OCI-LY1 (cell line): ENCODE measurements around the gene AGAP2.

ENCODE experiments used
- H2AFZ ChIP-seq: fragments of 200-600 bp; sonication (generic), shearing (Covaris generic); 2 replicates; pipeline ENCODE4 v1.6.0; 2014; ENCODE audit warnings: antibody characterized with exemption, mild to moderate bottlenecking, low read length
- H3F3A ChIP-seq: fragments of 200-600 bp; sonication (generic), shearing (Covaris generic); 2 replicates; pipeline ENCODE4 v1.6.0; 2014; ENCODE audit warnings: mild to moderate bottlenecking, antibody characterized with exemption, low read length, moderate library complexity; ENCODE audit not compliant: insufficient read depth
- H3K27ac ChIP-seq: fragments of 200-600 bp; sonication (generic); 2 replicates; pipeline ENCODE4 v1.5.1; 2014; ENCODE audit warnings: low read length, mixed run types, mild to moderate bottlenecking, low read depth; ENCODE audit not compliant: poor library complexity, severe bottlenecking
- H3K27me3 ChIP-seq: fragments of 200-600 bp; sonication (generic); 2 replicates; pipeline ENCODE4 v1.6.0; 2014; ENCODE audit warnings: antibody characterized with exemption, mild to moderate bottlenecking, low read length, moderate library complexity; ENCODE audit not compliant: insufficient read depth
- H3K36me3 ChIP-seq: fragments of 200-600 bp; sonication (generic); 2 replicates; pipeline ENCODE4 v1.6.1; 2014; ENCODE audit warnings: mild to moderate bottlenecking, antibody characterized with exemption, low read length, moderate library complexity, mixed read lengths; ENCODE audit not compliant: insufficient read depth
- H3K4me1 ChIP-seq: fragments of 200-600 bp; sonication (generic); 2 replicates; pipeline ENCODE4 v1.5.1; 2014; ENCODE audit warnings: mild to moderate bottlenecking, low read length, moderate library complexity; ENCODE audit not compliant: insufficient read depth, severe bottlenecking
- H3K4me2 ChIP-seq: fragments of 200-600 bp; sonication (generic), shearing (Covaris generic); 2 replicates; pipeline ENCODE4 v1.6.1; 2014; ENCODE audit warnings: low read length
- H3K4me3 ChIP-seq: fragments of 200-600 bp; sonication (generic); 2 replicates; pipeline ENCODE4 v1.5.1; 2014; ENCODE audit warnings: low read length, low read depth, mild to moderate bottlenecking, mixed read lengths; ENCODE audit not compliant: poor library complexity, severe bottlenecking
- H3K79me2 ChIP-seq: fragments of 200-600 bp; shearing (Covaris generic); 2 replicates; pipeline ENCODE4 v1.6.1; 2016; ENCODE audit warnings: mixed run types, low read length, mixed read lengths; ENCODE audit not compliant: insufficient read depth
- H3K9ac ChIP-seq: fragments of 200-600 bp; sonication (generic), shearing (Covaris generic); 2 replicates; pipeline ENCODE4 v1.6.1; 2014; ENCODE audit warnings: mild to moderate bottlenecking, low read length, mixed read lengths
- H3K9me2 ChIP-seq: fragments of 200-600 bp; sonication (generic), shearing (Covaris generic); 2 replicates; pipeline ENCODE4 v1.6.1; 2014; ENCODE audit warnings: low read depth, mild to moderate bottlenecking, low read length, mixed read lengths
- H3K9me3 ChIP-seq: fragments of 200-600 bp; shearing (Covaris generic); 2 replicates; pipeline ENCODE4 v1.6.1; 2014; ENCODE audit warnings: low read length, mixed read lengths
- H4K20me1 ChIP-seq: fragments of 200-600 bp; sonication (generic), shearing (Covaris generic); 2 replicates; pipeline ENCODE4 v1.6.0; 2016; ENCODE audit warnings: mild to moderate bottlenecking, low read length; ENCODE audit not compliant: insufficient read depth
- CTCF ChIP-seq: fragments of 200-600 bp; sonication (generic), shearing (Covaris generic); IDR thresholded peaks from 2 replicates; pipeline ENCODE4 v1.5.1; 2017; ENCODE audit warnings: mild to moderate bottlenecking, antibody characterized with exemption, low read length, moderate library complexity, mixed read lengths
- EZH2 ChIP-seq: fragments of 200-600 bp; sonication (generic), shearing (Covaris generic); IDR thresholded peaks from 2 replicates; pipeline ENCODE4 v1.8.0; 2017; ENCODE audit warnings: borderline replicate concordance, mixed run types, mild to moderate bottlenecking, antibody characterized with exemption, low read length, moderate library complexity, mixed read lengths

The AGAP2 gene

GRCh38 chr12:57770734-57771133 is 32.2 kb upstream of the AGAP2 start:
- Histone ChIP-seq H4K20me1 (no peaks in the 10 kb centered on the region), H2AFZ (no peak overlapping the region), H3F3A (no peaks in the 10 kb centered on the region), H3K4me1 (peaks cover 24% of the 10 kb centered on the region), H3K9me3 (no peaks in the 10 kb centered on the region), H3K9me2 (no peaks in the 10 kb centered on the region), H3K36me3 (peaks cover 35% of the 10 kb centered on the region), H3K9ac (no peak overlapping the region; the same call in 1 of the 2 replicates), H3K4me2 (peak overlapping the region; percentile 90), H3K79me2 (no peaks in the 10 kb centered on the region), H3K27me3 (peaks cover 5% of the 10 kb centered on the region), H3K4me3 (peak overlapping the region; percentile 75), H3K27ac (no peak overlapping the region)
- no peak for TF ChIP-seq CTCF
- TF ChIP-seq EZH2 = no peak

DNA sequence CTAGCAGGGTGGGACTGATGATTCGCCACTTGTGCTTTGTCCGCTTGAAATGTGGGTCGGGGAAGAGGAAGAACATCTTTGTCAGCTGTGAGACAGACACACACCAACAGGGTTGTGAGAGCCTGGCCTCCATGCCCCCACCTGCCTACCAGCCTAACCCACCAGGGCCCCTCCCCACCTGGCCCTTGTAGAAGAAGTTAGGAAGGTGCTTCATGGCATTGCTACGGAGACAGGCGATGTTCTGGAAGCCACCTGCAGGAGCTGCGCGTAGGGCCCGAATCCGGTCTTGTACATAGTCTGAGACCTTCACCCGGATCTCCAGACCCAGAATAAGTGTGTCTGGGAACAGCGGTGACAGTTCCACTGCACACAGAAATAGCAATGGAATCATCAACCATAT is 31.1 kb upstream of the AGAP2 start:
- H3K9me2 ChIP-seq = no peaks in the 10 kb centered on the region
- H3K27me3 ChIP-seq = peaks cover 13% of the 10 kb centered on the region
- no peaks in the 10 kb centered on the region for H3K79me2 ChIP-seq
- H3K36me3 ChIP-seq = peaks cover 35% of the 10 kb centered on the region
- no peak for TF ChIP-seq EZH2
- TF ChIP-seq CTCF = no peak
- no peaks in the 10 kb centered on the region for H4K20me1 ChIP-seq
- H3K9me3 ChIP-seq = no peaks in the 10 kb centered on the region
- no peak overlapping the region for H3K4me3 ChIP-seq
- no peak overlapping the region for H3K27ac ChIP-seq
- H3F3A ChIP-seq = no peaks in the 10 kb centered on the region
- no peak overlapping the region for H3K9ac ChIP-seq
- H3K4me2 ChIP-seq = no peak overlapping the region
- H2AFZ ChIP-seq = no peak overlapping the region
- H3K4me1 ChIP-seq = peaks cover 36% of the 10 kb centered on the region

- peaks cover 36% of the 10 kb centered on the region for H3K4me1 ChIP-seq
- H3K27ac ChIP-seq = no peak overlapping the region
- H4K20me1 ChIP-seq = no peaks in the 10 kb centered on the region
- no peak overlapping the region for H3K4me2 ChIP-seq
- peaks cover 24% of the 10 kb centered on the region for H3K27me3 ChIP-seq
- TF ChIP-seq CTCF = no peak
- TF ChIP-seq EZH2 = no peak
- no peak overlapping the region for H3K4me3 ChIP-seq
- no peaks in the 10 kb centered on the region for H3K9me3 ChIP-seq
- no peaks in the 10 kb centered on the region for H3K79me2 ChIP-seq
- no peak overlapping the region for H2AFZ ChIP-seq
- H3F3A ChIP-seq = no peaks in the 10 kb centered on the region
- no peaks in the 10 kb centered on the region for H3K9me2 ChIP-seq
- H3K36me3 ChIP-seq = peaks cover 35% of the 10 kb centered on the region
- no peak overlapping the region for H3K9ac ChIP-seq
Measured at GRCh38 chr12:57767876-57768275, 29.3 kb upstream of the AGAP2 start.
